ENCODE measurements around the gene GNGT2.

- TF ChIP-seq CTCF (IDR thresholded peaks at IDR 0.05) (peak; percentile 87), EZH2 (IDR thresholded peaks at IDR 0.05) (no peak)
Measured at GRCh38 chr17:49180303-49180702, 30.1 kb downstream of the GNGT2 start.

Data from neural progenitor cell (in vitro differentiated cells).